ENCODE measurements around the gene MVP.
"Not testable (repeated sequence)": the region's sequence is repeated elsewhere in the genome, so short reads cannot be mapped to it uniquely, and the experiment has no call there.

Gene MVP

DNA sequence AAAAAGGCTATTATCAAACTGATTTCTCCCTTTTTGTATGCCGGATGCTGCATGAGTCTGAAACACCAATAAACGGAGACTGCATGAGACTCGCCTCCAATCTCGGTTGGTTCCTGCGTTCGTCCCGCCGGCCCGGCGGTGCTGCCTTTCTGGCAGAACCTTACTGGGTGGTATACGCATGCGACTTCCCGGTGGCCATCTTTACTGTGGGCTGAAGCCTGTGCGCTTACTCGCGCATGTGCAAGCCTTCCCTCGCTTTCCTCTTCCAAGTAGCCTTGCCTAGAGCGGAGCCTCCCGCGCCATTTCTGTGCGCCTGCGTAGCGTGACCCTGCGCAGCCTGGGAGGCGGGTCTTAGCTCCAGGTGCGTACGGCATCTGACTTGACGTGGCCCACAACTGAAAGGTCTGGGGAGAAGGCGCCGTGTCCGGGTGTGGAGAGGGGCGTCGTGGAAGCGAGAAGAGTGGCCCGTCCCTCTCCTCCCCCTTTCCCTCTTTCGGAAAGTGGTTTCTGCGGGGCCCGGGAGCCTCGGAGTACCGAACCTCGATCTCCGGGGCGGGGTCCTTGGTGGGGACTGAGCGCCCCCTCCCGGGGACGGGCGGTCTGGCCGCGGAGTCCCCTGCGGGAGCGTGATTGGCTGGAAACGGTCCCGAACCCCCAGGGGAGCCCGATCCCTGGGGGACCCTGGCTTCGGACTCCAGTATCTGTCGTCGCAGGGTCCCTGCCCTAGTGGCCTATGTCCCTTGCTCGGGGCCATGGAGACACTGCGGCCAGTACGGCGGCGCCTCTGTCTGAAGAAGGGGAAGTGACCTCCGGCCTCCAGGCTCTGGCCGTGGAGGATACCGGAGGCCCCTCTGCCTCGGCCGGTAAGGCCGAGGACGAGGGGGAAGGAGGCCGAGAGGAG lies 4.2 kb upstream of the MVP start, which contains the start of gene PAGR1:
Gene PAGR1, plus strand, starts transcription at position 360 of the 901 bp plus-strand sequence. Its CDS starts 374 bp downstream, at position 734.
- DNase-seq, result peak; percentile 98 to 100 (median 99)

GRCh38 chr16:29816694-29817441 lies 3.4 kb upstream of the MVP start:
- DNase-seq, result peak; percentile 74 to 85 (median 75)

DNA sequence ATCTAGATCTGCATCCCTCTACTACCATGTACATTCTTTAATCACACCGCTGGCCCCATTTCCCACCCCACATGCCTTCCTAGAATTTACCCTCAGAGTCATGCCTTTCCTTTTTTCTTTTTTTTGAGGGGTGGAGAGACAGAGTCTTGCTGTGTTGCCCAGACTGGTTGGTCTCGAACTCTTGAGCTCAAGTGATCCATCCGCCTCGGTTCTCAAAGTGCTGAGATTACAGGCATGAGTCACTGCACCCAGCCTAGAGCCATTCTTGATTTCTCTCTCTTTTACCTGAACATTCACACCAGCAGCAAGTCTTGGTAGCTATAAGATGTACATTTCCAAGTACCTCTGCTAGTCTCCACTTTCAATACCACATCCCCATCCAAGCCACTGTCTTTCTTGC lies 2.2 kb upstream of the MVP start:
- DNase-seq, result no peak

DNA sequence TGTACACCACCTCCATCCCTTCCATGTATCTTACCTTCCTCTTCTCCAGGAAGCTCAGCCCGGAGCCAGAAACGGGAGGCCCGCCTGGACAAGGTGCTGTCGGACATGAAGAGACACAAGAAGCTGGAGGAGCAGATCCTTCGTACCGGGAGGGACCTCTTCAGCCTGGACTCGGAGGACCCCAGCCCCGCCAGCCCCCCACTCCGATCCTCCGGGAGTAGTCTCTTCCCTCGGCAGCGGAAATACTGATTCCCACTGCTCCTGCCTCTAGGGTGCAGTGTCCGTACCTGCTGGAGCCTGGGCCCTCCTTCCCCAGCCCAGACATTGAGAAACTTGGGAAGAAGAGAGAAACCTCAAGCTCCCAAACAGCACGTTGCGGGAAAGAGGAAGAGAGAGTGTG lies 756 bp upstream of the MVP start:
- no peak for DNase-seq

- DNase-seq, result peak; percentile 49 to 79 (median 67)
Measured at GRCh38 chr16:29820730-29821642, 724 bp downstream of the MVP start.

DNA sequence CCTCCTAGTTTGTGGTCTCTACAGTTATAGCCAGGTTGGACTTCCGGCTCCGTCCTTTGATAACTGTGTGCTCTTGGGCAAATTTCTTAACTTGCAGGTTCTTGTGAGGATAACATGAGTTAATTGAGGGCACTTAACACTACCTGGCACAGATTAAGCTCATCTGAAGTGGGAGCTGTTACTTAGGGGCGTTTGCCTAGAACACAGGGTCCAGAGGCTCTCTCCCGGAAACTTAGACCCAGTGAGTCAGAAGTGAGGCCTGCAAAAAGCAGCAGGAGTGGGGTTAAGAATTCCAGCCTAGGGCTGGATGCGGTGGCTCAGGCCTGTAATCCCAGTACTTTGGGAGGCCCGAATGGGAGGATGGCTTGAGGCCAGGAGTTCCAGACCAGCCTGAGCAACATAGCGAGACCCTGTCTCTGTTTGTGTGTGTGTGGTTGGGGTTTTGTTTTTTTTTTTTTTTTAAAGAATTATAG lies 1.4 kb downstream of the MVP start:
- peak in 1 of 3 donors; percentile 26 for DNase-seq

GRCh38 chr16:29824589-29825144 lies 4.4 kb downstream of the MVP start:
- DNase-seq, result peak in 1 of 3 donors; percentile 20

- peak in 2 of 3 donors; percentile 9 to 29 for DNase-seq
Measured at GRCh38 chr16:29825145-29826044, 5.1 kb downstream of the MVP start.

DNA sequence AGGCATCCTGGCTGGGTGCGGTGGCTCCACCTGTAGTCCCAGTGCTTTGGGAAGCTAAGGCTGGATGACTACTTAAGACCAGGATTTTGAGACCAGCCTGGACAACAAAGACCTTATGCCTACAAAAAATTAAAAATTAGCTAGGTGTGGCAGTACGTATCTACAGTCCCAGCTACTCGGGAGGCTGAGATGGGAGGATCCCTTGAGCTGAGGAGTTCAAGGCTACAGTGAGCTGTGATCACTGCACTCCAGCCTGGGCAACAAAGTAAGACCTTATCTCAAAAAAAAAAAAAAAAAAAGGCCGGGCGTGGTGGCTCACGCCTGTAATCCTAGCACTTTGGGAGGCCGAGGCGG lies 6.1 kb downstream of the MVP start:
- no peak for DNase-seq

DNA sequence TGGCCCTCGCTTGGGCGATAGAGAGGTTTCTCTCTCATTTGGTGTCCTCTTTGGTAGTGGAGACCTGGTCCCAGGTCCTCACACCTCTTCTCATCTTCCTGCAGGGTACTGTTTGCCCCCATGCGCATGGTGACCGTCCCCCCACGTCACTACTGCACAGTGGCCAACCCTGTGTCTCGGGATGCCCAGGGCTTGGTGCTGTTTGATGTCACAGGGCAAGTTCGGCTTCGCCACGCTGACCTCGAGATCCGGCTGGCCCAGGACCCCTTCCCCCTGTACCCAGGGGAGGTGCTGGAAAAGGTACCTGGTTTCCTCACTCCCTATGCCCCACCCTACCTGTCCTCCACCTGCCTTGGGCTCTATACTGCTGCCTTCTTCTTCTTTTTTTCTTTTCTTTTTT lies 10.5 kb downstream of the MVP start:
- DNase-seq, result no peak

- no peak for DNase-seq
Measured at GRCh38 chr16:29831490-29831889, 11.2 kb downstream of the MVP start.

- DNase-seq, result not testable (repeated sequence)
Measured at GRCh38 chr16:29833219-29833618, 13.0 kb downstream of the MVP start.

DNA sequence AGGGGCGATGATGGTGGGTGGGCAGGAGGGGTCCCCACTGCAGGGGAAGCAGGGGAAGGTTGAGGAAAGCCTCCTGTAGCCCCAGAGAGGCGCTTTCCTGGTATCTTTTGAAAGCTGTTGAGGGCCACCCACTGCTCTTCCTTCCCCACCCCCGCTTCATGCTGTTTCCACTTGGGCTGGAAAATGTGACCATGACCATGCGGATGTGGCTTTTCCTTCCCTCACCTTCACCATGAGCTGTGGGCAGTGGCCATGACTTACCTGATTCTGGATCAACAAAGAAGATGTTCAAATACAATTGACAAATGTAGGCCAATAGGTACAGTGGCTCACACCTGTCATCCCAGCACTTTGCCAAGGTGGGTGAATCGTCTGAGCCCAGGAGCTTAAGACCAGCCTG lies 13.8 kb downstream of the MVP start:
- no peak for DNase-seq

DNA sequence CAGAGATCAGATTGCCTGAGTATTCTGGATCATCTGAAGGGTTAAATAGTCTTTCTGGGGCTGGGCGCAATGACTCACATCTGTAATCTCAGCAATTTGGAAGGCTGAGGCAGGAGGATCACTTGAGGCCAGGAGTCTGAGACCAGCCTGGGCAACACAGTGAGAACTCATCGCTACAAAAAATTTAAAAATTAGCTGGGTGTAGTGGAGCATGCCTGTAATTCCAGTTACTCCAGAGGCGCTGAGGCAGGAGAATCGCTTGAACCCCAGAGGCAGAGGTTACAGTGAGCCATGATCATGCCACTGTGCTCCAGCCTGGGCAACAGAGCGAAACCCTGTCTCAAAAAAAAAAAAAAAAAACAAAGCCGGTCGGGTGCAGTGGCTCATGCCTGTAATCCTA lies 15.7 kb downstream of the MVP start:
- DNase-seq, result no peak

GRCh38 chr16:29836623-29837022 lies 16.4 kb downstream of the MVP start:
- no peak for DNase-seq

GRCh38 chr16:29837841-29838240 lies 17.6 kb downstream of the MVP start:
- DNase-seq, result no peak

GRCh38 chr16:29839822-29840221 lies 19.6 kb downstream of the MVP start:
- no peak for DNase-seq

GRCh38 chr16:29840240-29840639 lies 20.0 kb downstream of the MVP start:
- DNase-seq, result no peak

- DNase-seq, result no peak
Measured at GRCh38 chr16:29841631-29842030, 21.4 kb downstream of the MVP start.

DNA sequence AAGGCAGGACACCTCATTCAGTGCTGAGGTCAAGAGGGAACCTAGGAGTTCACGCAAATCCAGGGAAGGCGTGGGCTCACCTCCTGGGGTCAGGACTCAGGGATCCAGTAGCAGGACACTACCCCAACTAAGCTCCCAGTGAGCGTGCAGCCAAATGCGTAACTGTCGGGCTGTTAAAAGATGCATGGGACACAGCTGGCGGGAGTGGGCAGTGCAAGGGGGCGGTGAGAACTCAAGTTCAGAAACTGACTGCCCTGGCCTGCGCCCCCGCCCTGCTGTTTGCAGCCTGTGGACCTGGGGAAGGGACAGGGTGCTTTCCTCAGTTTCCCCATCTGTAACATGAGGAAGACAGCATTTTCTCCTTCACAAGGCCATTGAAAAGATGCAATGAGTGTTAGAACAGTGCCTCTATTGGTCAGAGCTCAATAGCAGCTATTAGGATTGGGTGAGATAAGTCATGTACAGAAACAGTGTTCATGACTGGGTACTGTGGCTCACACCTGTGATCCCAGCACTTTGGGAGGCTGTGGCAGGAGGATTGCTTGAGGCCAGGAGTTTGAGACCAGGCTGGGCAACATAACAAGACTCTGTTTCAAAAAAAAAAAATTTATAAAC lies 22.6 kb downstream of the MVP start:
- DNase-seq, result no peak

GRCh38 chr16:29843931-29844330 lies 23.7 kb downstream of the MVP start:
- peak in 1 of 3 donors; percentile 16 for DNase-seq
